Measurements from ENCODE around the gene BHLHA9. TPM values are rescaled to one million over a fixed set of nuclear protein-coding genes. Genes with fewer than 3 reads are reported as not detected.

Gene BHLHA9
- not detected for total RNA-seq (ENCODE audit: unreplicated experiment)
- long read RNA-seq: 0 reads

- H3K36me3 Mint-ChIP-seq (ENCODE audit: unreplicated experiment): no peaks in the 10 kb centered on the region
- no peaks in the 10 kb centered on the region for H3K4me1 Mint-ChIP-seq (ENCODE audit: low read depth, unreplicated experiment)
- H3K9me3 Mint-ChIP-seq (ENCODE audit: unreplicated experiment): peaks cover 7% of the 10 kb centered on the region
- H3K27me3 Mint-ChIP-seq (ENCODE audit: unreplicated experiment): peaks cover 12% of the 10 kb centered on the region
- H3K4me3 Mint-ChIP-seq (ENCODE audit: unreplicated experiment): peak within 1 kb of the TSS; percentile 93
- no peak within 1 kb of the TSS for H3K27ac Mint-ChIP-seq (ENCODE audit: unreplicated experiment)
- no peak for TF ChIP-seq CTCF (IDR thresholded peaks at IDR 0.05; ENCODE audit: partially characterized antibody, unreplicated experiment)
- no peak for DNase-seq
Observed at GRCh38 chr17:1270210-1271029, at the start of gene BHLHA9. BHLHA9 (plus strand) TSS chr17:1270444; CDS start chr17:1270564, 120 bp downstream.

DNA sequence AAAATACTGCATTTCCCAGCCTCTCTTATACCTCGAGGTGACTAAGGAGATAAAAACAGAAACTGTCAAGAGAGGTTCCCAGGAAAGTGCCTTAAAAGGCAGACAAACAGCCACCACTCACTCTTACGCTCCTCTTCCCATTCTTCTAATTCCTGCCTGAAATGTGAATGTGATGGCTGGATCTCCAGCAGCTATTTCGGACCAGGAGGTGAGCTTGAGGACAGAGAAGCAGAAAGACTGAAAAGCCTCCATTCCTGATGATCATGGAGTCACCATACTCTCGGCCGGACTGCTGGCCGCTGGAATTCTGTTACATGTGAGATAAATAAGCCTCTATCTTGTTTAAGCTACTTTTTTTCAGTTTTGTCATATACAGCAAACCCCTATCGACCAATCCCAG, 49.0 kb upstream of the BHLHA9 start:
- no peak for DNase-seq
- no peak overlapping the region for H3K4me3 Mint-ChIP-seq (ENCODE audit: unreplicated experiment)
- TF ChIP-seq CTCF (IDR thresholded peaks at IDR 0.05; ENCODE audit: partially characterized antibody, unreplicated experiment): no peak
- H3K4me1 Mint-ChIP-seq (ENCODE audit: low read depth, unreplicated experiment): peaks cover 20% of the 10 kb centered on the region
- peaks cover 5% of the 10 kb centered on the region for H3K9me3 Mint-ChIP-seq (ENCODE audit: unreplicated experiment)
- H3K27me3 Mint-ChIP-seq (ENCODE audit: unreplicated experiment): peaks cover 11% of the 10 kb centered on the region
- H3K27ac Mint-ChIP-seq (ENCODE audit: unreplicated experiment): no peak overlapping the region
- H3K36me3 Mint-ChIP-seq (ENCODE audit: unreplicated experiment): peaks cover 5% of the 10 kb centered on the region

DNA sequence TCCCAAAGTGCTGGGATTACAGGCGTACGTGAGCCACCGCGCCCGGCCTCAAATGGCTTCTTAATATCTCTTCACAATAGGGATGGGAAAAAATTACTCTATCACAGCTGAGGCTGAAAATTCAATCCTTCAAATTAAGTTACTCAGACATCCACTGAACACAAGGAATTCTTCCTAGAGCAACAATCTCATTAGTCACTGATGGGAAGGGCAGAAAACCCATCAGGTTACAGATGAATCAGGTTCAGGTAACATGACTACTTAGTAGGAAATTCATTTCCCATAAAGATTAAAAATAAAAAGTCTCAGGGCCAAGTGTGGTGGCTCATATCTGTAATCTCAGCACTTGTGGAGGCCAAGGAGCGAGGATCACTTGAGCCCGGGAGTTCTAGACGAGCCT, 47.9 kb upstream of the BHLHA9 start:
- H3K9me3 Mint-ChIP-seq (ENCODE audit: unreplicated experiment): peaks cover 6% of the 10 kb centered on the region
- H3K27ac Mint-ChIP-seq (ENCODE audit: unreplicated experiment): no peak overlapping the region
- H3K4me3 Mint-ChIP-seq (ENCODE audit: unreplicated experiment): no peak overlapping the region
- peaks cover 5% of the 10 kb centered on the region for H3K36me3 Mint-ChIP-seq (ENCODE audit: unreplicated experiment)
- H3K27me3 Mint-ChIP-seq (ENCODE audit: unreplicated experiment): peaks cover 10% of the 10 kb centered on the region
- no peak for DNase-seq
- no peak for TF ChIP-seq CTCF (IDR thresholded peaks at IDR 0.05; ENCODE audit: partially characterized antibody, unreplicated experiment)
- H3K4me1 Mint-ChIP-seq (ENCODE audit: low read depth, unreplicated experiment): peaks cover 16% of the 10 kb centered on the region

- Mint-ChIP-seq H3K4me3 (ENCODE audit: unreplicated experiment) (no peak overlapping the region), H3K36me3 (ENCODE audit: unreplicated experiment) (peaks cover 5% of the 10 kb centered on the region), H3K9me3 (ENCODE audit: unreplicated experiment) (peaks cover 10% of the 10 kb centered on the region), H3K27me3 (ENCODE audit: unreplicated experiment) (peaks cover 19% of the 10 kb centered on the region), H3K4me1 (ENCODE audit: low read depth, unreplicated experiment) (peaks cover 23% of the 10 kb centered on the region), H3K27ac (ENCODE audit: unreplicated experiment) (no peak overlapping the region)
- no peak for DNase-seq
- no peak for TF ChIP-seq CTCF (IDR thresholded peaks at IDR 0.05; ENCODE audit: partially characterized antibody, unreplicated experiment)
Observed at GRCh38 chr17:1223662-1224061, 46.6 kb upstream of the BHLHA9 start.

DNA sequence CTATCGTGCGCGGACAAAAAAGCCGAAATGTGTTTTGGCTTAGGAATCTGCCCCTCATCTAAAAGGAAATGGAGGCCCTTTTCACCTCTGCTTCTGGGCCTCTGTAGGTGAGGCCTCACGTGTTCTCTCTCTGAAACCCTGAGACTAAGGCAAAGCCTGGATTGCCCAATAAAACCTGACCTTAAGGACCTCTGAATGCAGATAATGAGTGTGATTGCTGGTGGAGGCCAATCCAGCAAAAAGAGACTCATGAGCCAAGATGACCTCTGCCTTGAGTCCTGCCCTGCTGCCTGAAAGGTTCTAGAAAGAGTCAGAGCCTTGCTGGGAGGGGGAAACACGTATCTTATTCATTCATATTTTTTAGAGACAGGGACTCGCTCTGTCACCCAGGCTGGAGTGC, 45.9 kb upstream of the BHLHA9 start:
- Mint-ChIP-seq H3K36me3 (ENCODE audit: unreplicated experiment) (peaks cover 5% of the 10 kb centered on the region), H3K4me3 (ENCODE audit: unreplicated experiment) (no peak overlapping the region), H3K4me1 (ENCODE audit: low read depth, unreplicated experiment) (peaks cover 23% of the 10 kb centered on the region), H3K9me3 (ENCODE audit: unreplicated experiment) (peaks cover 10% of the 10 kb centered on the region), H3K27ac (ENCODE audit: unreplicated experiment) (no peak overlapping the region), H3K27me3 (ENCODE audit: unreplicated experiment) (peaks cover 19% of the 10 kb centered on the region)
- DNase-seq: no peak
- TF ChIP-seq CTCF (IDR thresholded peaks at IDR 0.05; ENCODE audit: partially characterized antibody, unreplicated experiment): no peak
